ENCODE data around the gene SNPH. TPM values are rescaled to one million over a fixed set of nuclear protein-coding genes. Genes with fewer than 3 reads are reported as not detected.

SNPH gene
- total and polyA plus RNA-seq, 2 donors from 2014 or later = 3.1 TPM

DNA sequence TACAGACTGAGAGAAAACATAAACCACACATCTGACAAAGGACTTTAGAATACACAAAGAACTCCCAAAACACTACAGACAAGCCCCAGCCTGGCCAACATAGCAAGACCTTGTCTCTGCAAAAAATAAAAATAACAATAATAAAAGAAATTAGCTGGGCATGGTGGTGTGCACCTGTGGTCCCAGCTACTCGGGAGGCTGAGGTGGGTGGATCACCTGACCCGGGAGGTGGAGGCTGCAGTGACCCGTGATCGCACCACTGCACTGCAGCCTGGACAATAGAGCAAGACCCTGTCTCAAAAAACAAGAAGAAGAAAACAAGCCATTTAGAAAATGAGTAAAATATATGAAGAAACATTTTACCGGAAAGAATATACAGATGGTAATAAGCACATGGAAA, 49.7 kb downstream of the SNPH start:
- no peak for DNase-seq
- Histone ChIP-seq H3K27me3 (ENCODE audit: control insufficient read depth, insufficient read depth, low read length) (no peaks in the 10 kb centered on the region), H3K4me3 (ENCODE audit: low read length in 3 of 3) (no peak overlapping the region), H3K9me3 (ENCODE audit: control insufficient read depth in 2 of 3, insufficient read depth in 1 of 3, low read length in 3 of 3) (no peaks in the 10 kb centered on the region), H3K36me3 (ENCODE audit: control insufficient read depth in 2 of 3, insufficient read depth in 3 of 3, low read length in 3 of 3) (no peaks in the 10 kb centered on the region), H3K9ac (ENCODE audit: low read length in 3 of 3) (no peak overlapping the region), H3K27ac (ENCODE audit: low read depth in 2 of 2, low read length in 2 of 2) (no peak overlapping the region), H3K4me1 (ENCODE audit: control insufficient read depth in 2 of 3, insufficient read depth in 2 of 3, low read depth in 1 of 3, low read length in 3 of 3) (no peaks in the 10 kb centered on the region)
- intact Hi-C loops (cut with DNase I) = no loop called here
- FAIRE-seq = no peak
- TF ChIP-seq, protein P1, sequence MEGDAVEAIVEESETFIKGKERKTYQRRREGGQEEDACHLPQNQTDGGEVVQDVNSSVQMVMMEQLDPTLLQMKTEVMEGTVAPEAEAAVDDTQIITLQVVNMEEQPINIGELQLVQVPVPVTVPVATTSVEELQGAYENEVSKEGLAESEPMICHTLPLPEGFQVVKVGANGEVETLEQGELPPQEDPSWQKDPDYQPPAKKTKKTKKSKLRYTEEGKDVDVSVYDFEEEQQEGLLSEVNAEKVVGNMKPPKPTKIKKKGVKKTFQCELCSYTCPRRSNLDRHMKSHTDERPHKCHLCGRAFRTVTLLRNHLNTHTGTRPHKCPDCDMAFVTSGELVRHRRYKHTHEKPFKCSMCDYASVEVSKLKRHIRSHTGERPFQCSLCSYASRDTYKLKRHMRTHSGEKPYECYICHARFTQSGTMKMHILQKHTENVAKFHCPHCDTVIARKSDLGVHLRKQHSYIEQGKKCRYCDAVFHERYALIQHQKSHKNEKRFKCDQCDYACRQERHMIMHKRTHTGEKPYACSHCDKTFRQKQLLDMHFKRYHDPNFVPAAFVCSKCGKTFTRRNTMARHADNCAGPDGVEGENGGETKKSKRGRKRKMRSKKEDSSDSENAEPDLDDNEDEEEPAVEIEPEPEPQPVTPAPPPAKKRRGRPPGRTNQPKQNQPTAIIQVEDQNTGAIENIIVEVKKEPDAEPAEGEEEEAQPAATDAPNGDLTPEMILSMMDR (IDR thresholded peaks at IDR 0.05; ENCODE audit: borderline replicate concordance, extremely low read depth, insufficient read depth) = no peak

DNA sequence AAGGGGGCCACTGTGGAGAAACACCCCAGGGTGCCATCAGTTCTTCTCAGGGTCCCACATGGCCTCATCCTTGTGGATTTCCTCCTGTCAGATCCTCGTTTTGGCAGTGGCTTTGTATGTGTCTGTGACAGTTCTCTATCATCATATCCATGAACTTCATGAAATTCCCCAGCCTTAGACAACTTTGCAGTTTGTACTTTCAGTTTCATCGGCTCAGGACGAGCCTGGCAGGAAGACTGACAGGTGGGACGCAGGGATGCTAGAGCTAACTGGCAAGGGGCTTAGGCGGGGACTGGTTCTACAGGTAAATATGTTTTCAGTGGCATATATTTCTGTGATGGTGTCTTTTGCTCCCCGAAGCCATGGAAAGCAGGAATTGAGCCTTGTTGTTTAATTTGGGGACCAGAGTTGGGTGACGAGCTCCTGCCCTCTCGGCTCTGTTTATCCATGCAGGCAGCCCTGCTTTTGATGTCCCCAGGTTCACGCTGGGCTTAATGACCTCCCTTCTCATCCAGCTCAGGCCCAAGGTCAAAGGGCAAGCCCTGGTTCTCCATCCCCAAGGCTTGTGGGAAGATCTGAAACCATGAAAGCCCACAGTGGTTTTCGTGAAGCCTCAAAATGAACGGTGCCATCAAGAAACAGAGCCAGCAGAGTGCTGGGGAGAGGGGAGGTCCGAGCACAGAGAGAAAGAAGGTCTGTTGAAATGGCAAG, 51.6 kb downstream of the SNPH start:
- H3K4me3 ChIP-seq (ENCODE audit: low read length in 3 of 3) = no peak overlapping the region
- no peaks in the 10 kb centered on the region for H3K27me3 ChIP-seq (ENCODE audit: control insufficient read depth, insufficient read depth, low read length)
- FAIRE-seq = no peak
- H3K27ac ChIP-seq (ENCODE audit: low read depth in 2 of 2, low read length in 2 of 2) = no peak overlapping the region
- no peak for DNase-seq
- TF ChIP-seq, protein P1 (IDR thresholded peaks at IDR 0.05; ENCODE audit: borderline replicate concordance, extremely low read depth, insufficient read depth) = no peak
- peaks cover 0 to 5% (median 0%) of the 10 kb centered on the region in 3 donors for H3K4me1 ChIP-seq (ENCODE audit: control insufficient read depth in 2 of 3, insufficient read depth in 2 of 3, low read depth in 1 of 3, low read length in 3 of 3)
- intact Hi-C loops (cut with DNase I) = no loop called here
- no peaks in the 10 kb centered on the region for H3K9me3 ChIP-seq (ENCODE audit: control insufficient read depth in 2 of 3, insufficient read depth in 1 of 3, low read length in 3 of 3)
- H3K9ac ChIP-seq (ENCODE audit: low read length in 3 of 3) = no peak overlapping the region
- H3K36me3 ChIP-seq (ENCODE audit: control insufficient read depth in 2 of 3, insufficient read depth in 3 of 3, low read length in 3 of 3) = no peaks in the 10 kb centered on the region

DNA sequence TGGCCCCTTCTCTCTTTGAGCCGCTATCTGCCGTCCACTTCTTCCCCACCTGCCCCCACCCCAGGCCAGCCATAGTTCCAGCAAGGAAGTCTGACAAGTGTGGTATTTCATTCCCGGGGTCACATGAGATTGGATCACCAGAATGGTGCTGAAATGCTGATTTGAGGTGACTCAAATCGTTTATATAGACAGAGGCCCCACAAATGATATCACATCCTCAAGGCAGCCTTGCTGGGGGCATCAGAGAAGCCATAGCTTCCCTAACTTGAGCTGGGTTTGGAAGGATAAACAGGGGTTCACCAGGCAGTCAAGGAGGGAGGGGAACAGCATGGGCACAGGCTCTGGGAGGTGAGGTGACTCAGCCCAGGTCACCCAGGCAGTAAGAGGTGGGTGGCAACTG, 53.0 kb downstream of the SNPH start:
- TF ChIP-seq, protein P1 (IDR thresholded peaks at IDR 0.05; ENCODE audit: borderline replicate concordance, extremely low read depth, insufficient read depth) = no peak
- Histone ChIP-seq H3K9me3 (ENCODE audit: control insufficient read depth in 2 of 3, insufficient read depth in 1 of 3, low read length in 3 of 3) (no peaks in the 10 kb centered on the region), H3K36me3 (ENCODE audit: control insufficient read depth in 2 of 3, insufficient read depth in 3 of 3, low read length in 3 of 3) (no peaks in the 10 kb centered on the region), H3K27ac (ENCODE audit: low read depth in 2 of 2, low read length in 2 of 2) (no peak overlapping the region), H3K4me1 (ENCODE audit: control insufficient read depth in 2 of 3, insufficient read depth in 2 of 3, low read depth in 1 of 3, low read length in 3 of 3) (peaks cover 0 to 8% (median 0%) of the 10 kb centered on the region in 3 donors), H3K27me3 (ENCODE audit: control insufficient read depth, insufficient read depth, low read length) (no peaks in the 10 kb centered on the region), H3K4me3 (ENCODE audit: low read length in 3 of 3) (no peak overlapping the region), H3K9ac (ENCODE audit: low read length in 3 of 3) (no peak overlapping the region)
- FAIRE-seq (no peak), DNase-seq (no peak)
- intact Hi-C loops (cut with DNase I) = no loop called here
